HCT116 (cell line): Measurements from ENCODE around the gene NOX3.

ENCODE experiments used
- ELF1 ChIP-seq: IDR thresholded peaks from 2 replicates; pipeline ENCODE4 v1.6.1; 2012; ENCODE audit warnings: low read depth, borderline replicate concordance
- EZH2 ChIP-seq: fragments of 200-600 bp; sonication (generic); IDR thresholded peaks from 2 replicates; pipeline ENCODE4 v1.6.1; 2017; ENCODE audit warnings: antibody characterized with exemption, mixed run types
- EZH2phosphoT487 ChIP-seq: fragments of 200-600 bp; IDR thresholded peaks from 2 replicates; pipeline ENCODE4 v1.6.1; 2018; ENCODE audit warnings: antibody characterized with exemption, borderline replicate concordance
- JUND ChIP-seq: IDR thresholded peaks from 2 replicates; pipeline ENCODE4 v1.6.1; 2012
- POLR2AphosphoS5 ChIP-seq: IDR thresholded peaks from 2 replicates; pipeline ENCODE4 v1.6.1; 2011; ENCODE audit warnings: mild to moderate bottlenecking, low read depth, low read length, moderate library complexity
- RAD21 ChIP-seq: IDR thresholded peaks from 2 replicates; pipeline ENCODE4 v1.6.1; 2012; ENCODE audit warnings: low read depth, mild to moderate bottlenecking
- SIN3A ChIP-seq: IDR thresholded peaks from 2 replicates; pipeline ENCODE4 v1.6.1; 2012; ENCODE audit warnings: low read depth
- TF ChIP-seq, protein P1 (sequence below): IDR thresholded peaks from 2 replicates; pipeline ENCODE4 v1.6.1; 2012; ENCODE audit warnings: low read depth

GRCh38 chr6:155440398-155441111 is 15.1 kb downstream of the NOX3 start:
- TF ChIP-seq EZH2: no peak
- TF ChIP-seq JUND: no peak
- no peak for TF ChIP-seq SIN3A
- TF ChIP-seq, protein P1, sequence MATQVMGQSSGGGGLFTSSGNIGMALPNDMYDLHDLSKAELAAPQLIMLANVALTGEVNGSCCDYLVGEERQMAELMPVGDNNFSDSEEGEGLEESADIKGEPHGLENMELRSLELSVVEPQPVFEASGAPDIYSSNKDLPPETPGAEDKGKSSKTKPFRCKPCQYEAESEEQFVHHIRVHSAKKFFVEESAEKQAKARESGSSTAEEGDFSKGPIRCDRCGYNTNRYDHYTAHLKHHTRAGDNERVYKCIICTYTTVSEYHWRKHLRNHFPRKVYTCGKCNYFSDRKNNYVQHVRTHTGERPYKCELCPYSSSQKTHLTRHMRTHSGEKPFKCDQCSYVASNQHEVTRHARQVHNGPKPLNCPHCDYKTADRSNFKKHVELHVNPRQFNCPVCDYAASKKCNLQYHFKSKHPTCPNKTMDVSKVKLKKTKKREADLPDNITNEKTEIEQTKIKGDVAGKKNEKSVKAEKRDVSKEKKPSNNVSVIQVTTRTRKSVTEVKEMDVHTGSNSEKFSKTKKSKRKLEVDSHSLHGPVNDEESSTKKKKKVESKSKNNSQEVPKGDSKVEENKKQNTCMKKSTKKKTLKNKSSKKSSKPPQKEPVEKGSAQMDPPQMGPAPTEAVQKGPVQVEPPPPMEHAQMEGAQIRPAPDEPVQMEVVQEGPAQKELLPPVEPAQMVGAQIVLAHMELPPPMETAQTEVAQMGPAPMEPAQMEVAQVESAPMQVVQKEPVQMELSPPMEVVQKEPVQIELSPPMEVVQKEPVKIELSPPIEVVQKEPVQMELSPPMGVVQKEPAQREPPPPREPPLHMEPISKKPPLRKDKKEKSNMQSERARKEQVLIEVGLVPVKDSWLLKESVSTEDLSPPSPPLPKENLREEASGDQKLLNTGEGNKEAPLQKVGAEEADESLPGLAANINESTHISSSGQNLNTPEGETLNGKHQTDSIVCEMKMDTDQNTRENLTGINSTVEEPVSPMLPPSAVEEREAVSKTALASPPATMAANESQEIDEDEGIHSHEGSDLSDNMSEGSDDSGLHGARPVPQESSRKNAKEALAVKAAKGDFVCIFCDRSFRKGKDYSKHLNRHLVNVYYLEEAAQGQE: no peak
- TF ChIP-seq RAD21: no peak
- TF ChIP-seq EZH2phosphoT487: no peak
- no peak for TF ChIP-seq POLR2AphosphoS5
- TF ChIP-seq ELF1: no peak
